GM12891 (cell line): ENCODE results near the gene GAN.

ENCODE experiments used
- DNase-seq: peaks from one replicate; pipeline ENCODE4 v3.0.0; 2011; ENCODE audit warnings: low spot score; ENCODE audit not compliant: insufficient read length
- FAIRE-seq: peaks from 2 replicates; lab custom pipeline; 2011; peaks lifted over from hg19 to GRCh38; lab: Jason Lieb, UNC
- PAX5 ChIP-seq: IDR thresholded peaks from 2 replicates; pipeline ENCODE4 v1.6.1; 2011; ENCODE audit warnings: low read length, moderate library complexity, mild to moderate bottlenecking; ENCODE audit not compliant: insufficient read depth, severe bottlenecking
- POLR2A ChIP-seq: IDR thresholded peaks from 2 replicates; pipeline ENCODE4 v1.6.1; 2011; ENCODE audit warnings: low read depth, low read length, control low read depth
- POLR2AphosphoS5 ChIP-seq: IDR thresholded peaks from 2 replicates; pipeline ENCODE4 v1.6.1; 2011; ENCODE audit warnings: low read depth, low read length, control low read depth
- POU2F2 ChIP-seq: IDR thresholded peaks from 2 replicates; pipeline ENCODE4 v1.6.1; 2011; ENCODE audit warnings: low read depth, mild to moderate bottlenecking, control low read depth, low read length, moderate library complexity
- SPI1 ChIP-seq: IDR thresholded peaks from 2 replicates; pipeline ENCODE4 v1.6.1; 2011; ENCODE audit warnings: low read depth, low read length, control low read depth
- TAF1 ChIP-seq: IDR thresholded peaks from 2 replicates; pipeline ENCODE4 v1.6.1; 2011; ENCODE audit warnings: low read depth, low read length, control low read depth

GAN gene

GRCh38 chr16:81374550-81374949, 59.8 kb downstream of the GAN start:
- no peak for FAIRE-seq
- no peak for DNase-seq
- no peak for TF ChIP-seq POLR2A
- TF ChIP-seq SPI1 = no peak
- TF ChIP-seq PAX5 = no peak
- no peak for TF ChIP-seq TAF1
- no peak for TF ChIP-seq POU2F2
- no peak for TF ChIP-seq POLR2AphosphoS5

GRCh38 chr16:81376880-81377279, 62.1 kb downstream of the GAN start:
- FAIRE-seq (no peak), DNase-seq (no peak)
- no peak for TF ChIP-seq SPI1
- TF ChIP-seq TAF1 = no peak
- TF ChIP-seq PAX5 = no peak
- TF ChIP-seq POU2F2 = no peak
- TF ChIP-seq POLR2A = no peak
- no peak for TF ChIP-seq POLR2AphosphoS5

- no peak for TF ChIP-seq POLR2A
- TF ChIP-seq POU2F2 = no peak
- no peak for TF ChIP-seq PAX5
- no peak for TF ChIP-seq SPI1
- no peak for TF ChIP-seq TAF1
- no peak for TF ChIP-seq POLR2AphosphoS5
- FAIRE-seq (no peak), DNase-seq (no peak)
These were observed 63.3 kb downstream of the GAN start for GRCh38 chr16:81378049-81378448.

GRCh38 chr16:81380932-81381331, 66.2 kb downstream of the GAN start:
- FAIRE-seq (no peak), DNase-seq (no peak)
- TF ChIP-seq POLR2AphosphoS5 (no peak), SPI1 (no peak), TAF1 (no peak), POLR2A (no peak), PAX5 (no peak), POU2F2 (no peak)

GRCh38 chr16:81384006-81384405, 69.2 kb downstream of the GAN start:
- no peak for FAIRE-seq
- TF ChIP-seq POLR2A = no peak
- no peak for TF ChIP-seq TAF1
- TF ChIP-seq SPI1 = no peak
- no peak for TF ChIP-seq POU2F2
- no peak for DNase-seq

- DNase-seq (no peak), FAIRE-seq (no peak)
- TF ChIP-seq POU2F2 (no peak), PAX5 (no peak)
These were observed 70.4 kb downstream of the GAN start for GRCh38 chr16:81385031-81385756.

GRCh38 chr16:81388357-81388756, 73.6 kb downstream of the GAN start:
- TF ChIP-seq TAF1 (no peak), POLR2A (no peak), POU2F2 (no peak), POLR2AphosphoS5 (no peak), PAX5 (no peak), SPI1 (no peak)
- DNase-seq = no peak

GRCh38 chr16:81390840-81391239, 76.1 kb downstream of the GAN start:
- FAIRE-seq = no peak
- no peak for DNase-seq
- TF ChIP-seq PAX5 = no peak
- no peak for TF ChIP-seq SPI1
- TF ChIP-seq POLR2AphosphoS5 = no peak

More at GRCh38 chr16:81388357-81388756, 73.6 kb downstream of the GAN start:
- no peak for FAIRE-seq

GRCh38 chr16:81392011-81392410, 77.2 kb downstream of the GAN start:
- TF ChIP-seq TAF1 (no peak), POU2F2 (no peak), POLR2AphosphoS5 (no peak), PAX5 (no peak), SPI1 (no peak), POLR2A (no peak)
- no peak for FAIRE-seq
- DNase-seq = no peak

- no peak for FAIRE-seq
These were observed 79.7 kb downstream of the GAN start for GRCh38 chr16:81394416-81394815.

More at GRCh38 chr16:81394416-81394815, 79.7 kb downstream of the GAN start:
- TF ChIP-seq POU2F2 (no peak), POLR2A (no peak), POLR2AphosphoS5 (no peak), PAX5 (no peak), TAF1 (no peak), SPI1 (no peak)
- DNase-seq = no peak
